Lower lobe of right lung (tissue), 2 donors: ENCODE measurements around the gene GCN1. TPM values are rescaled to one million over a fixed set of nuclear protein-coding genes. Genes with fewer than 3 reads are reported as not detected.

Experiments
- ATAC-seq, 2 donors: fragments of 200-7000 bp; cut with Tn5 transposase; one replicate each; pipeline ENCODE4 v1.9.1; 2020 to 2022; ENCODE audit warnings: mild to moderate bottlenecking in 2 of 2, moderate library complexity in 2 of 2
- DNase-seq: peaks from one replicate; pipeline ENCODE4 v3.0.0-alpha.2; 2020
- H3K27ac ChIP-seq: fragments of 200-600 bp; one replicate; pipeline ENCODE4 v1.8.0; 2022
- H3K27me3 ChIP-seq: fragments of 200-600 bp; one replicate; pipeline ENCODE4 v1.8.0; 2022; ENCODE audit warnings: low read depth
- H3K36me3 ChIP-seq: fragments of 200-600 bp; one replicate; pipeline ENCODE4 v1.8.0; 2022; ENCODE audit warnings: mild to moderate bottlenecking
- H3K4me1 ChIP-seq: fragments of 200-600 bp; one replicate; pipeline ENCODE4 v1.8.0; 2022
- H3K4me3 ChIP-seq: fragments of 200-600 bp; one replicate; pipeline ENCODE4 v1.8.0; 2022; ENCODE audit warnings: mild to moderate bottlenecking
- H3K9me3 ChIP-seq: fragments of 200-600 bp; one replicate; pipeline ENCODE4 v1.8.0; 2022
- intact Hi-C: fragments of 100-400 bp; cut with DNase I; formaldehyde crosslinking; loops from one replicate; pipeline ENCODE4 v1.11.0; 2022
- total RNA-seq: library from RNA; stranded (reverse); fragmentation: NEBNext Ultra II Directional; extraction: Animal tissue kit (Norgen Biotek cat#: 25700); gene quantifications from one replicate; pipeline ENCODE4 v1.2.1, GENCODE V29; 2021
- TF ChIP-seq, protein P1 (sequence below): fragments of 200-600 bp; IDR thresholded peaks from one replicate; pipeline ENCODE4 v1.8.0; 2022; ENCODE audit warnings: antibody characterized with exemption, mild to moderate bottlenecking
- donor health status: DM: no; HTN: yes; CAD: no; lungs with severe emphysema.

Gene GCN1
- total RNA-seq, 1 donor from 2014 or later: 73.6 TPM

DNA sequence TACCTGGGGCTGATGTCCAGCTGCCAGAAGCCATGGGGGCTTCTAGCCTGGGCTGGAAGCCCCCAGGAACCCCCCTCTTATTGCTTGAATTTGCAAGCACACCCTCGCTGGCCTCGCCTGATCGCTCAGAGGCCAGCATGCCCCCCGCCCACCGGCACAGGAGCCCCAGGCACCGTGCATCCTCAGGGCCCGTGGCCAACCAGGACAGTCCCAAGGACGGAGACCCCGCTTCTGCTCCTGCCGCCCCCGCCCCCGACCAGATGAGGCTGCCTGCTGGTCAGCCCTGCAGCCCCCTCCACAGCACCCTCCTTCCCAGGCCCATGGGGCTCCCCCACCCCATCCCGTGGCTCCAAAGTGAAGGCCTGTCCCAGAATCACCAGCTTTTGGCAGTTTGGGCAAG is 99.2 kb downstream of the GCN1 start:
- no peak for DNase-seq
- Histone ChIP-seq H3K4me1 (peaks cover 5% of the 10 kb centered on the region), H3K9me3 (no peaks in the 10 kb centered on the region), H3K27ac (no peak overlapping the region), H3K36me3 (peaks cover 77% of the 10 kb centered on the region), H3K27me3 (no peaks in the 10 kb centered on the region), H3K4me3 (no peak overlapping the region)
- intact Hi-C loops: no loop called here
- ATAC-seq: no peak
- TF ChIP-seq, protein P1, sequence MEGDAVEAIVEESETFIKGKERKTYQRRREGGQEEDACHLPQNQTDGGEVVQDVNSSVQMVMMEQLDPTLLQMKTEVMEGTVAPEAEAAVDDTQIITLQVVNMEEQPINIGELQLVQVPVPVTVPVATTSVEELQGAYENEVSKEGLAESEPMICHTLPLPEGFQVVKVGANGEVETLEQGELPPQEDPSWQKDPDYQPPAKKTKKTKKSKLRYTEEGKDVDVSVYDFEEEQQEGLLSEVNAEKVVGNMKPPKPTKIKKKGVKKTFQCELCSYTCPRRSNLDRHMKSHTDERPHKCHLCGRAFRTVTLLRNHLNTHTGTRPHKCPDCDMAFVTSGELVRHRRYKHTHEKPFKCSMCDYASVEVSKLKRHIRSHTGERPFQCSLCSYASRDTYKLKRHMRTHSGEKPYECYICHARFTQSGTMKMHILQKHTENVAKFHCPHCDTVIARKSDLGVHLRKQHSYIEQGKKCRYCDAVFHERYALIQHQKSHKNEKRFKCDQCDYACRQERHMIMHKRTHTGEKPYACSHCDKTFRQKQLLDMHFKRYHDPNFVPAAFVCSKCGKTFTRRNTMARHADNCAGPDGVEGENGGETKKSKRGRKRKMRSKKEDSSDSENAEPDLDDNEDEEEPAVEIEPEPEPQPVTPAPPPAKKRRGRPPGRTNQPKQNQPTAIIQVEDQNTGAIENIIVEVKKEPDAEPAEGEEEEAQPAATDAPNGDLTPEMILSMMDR: no peak

DNA sequence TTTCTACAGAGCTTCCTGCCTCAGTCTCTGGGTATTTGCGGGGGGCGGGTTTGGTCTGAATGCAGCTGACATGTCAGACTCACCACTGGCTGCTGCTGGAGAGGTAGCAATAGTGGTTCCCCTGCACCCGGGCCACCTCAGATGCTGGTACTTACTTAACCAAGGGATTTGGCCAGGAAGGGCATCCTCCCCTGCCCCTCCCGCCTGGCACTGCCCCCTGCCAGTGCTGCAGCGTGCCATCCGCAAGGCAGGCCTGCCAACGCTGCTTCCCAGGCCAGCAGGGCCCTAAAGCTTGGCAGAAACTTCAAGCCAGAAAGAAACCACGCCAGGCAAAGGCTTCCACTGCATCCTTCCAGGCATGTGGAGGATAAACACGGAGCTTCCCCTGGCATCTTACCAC is 100.0 kb downstream of the GCN1 start:
- H3K36me3 ChIP-seq: peaks cover 69% of the 10 kb centered on the region
- no peak for DNase-seq
- no peaks in the 10 kb centered on the region for H3K9me3 ChIP-seq
- ATAC-seq: no peak
- no peak overlapping the region for H3K27ac ChIP-seq
- no peaks in the 10 kb centered on the region for H3K27me3 ChIP-seq
- intact Hi-C loops: no loop called here
- no peak overlapping the region for H3K4me3 ChIP-seq
- TF ChIP-seq, protein P1: no peak
- H3K4me1 ChIP-seq: no peaks in the 10 kb centered on the region

GRCh38 chr12:120093592-120094355 is 100.7 kb downstream of the GCN1 start:
- no peak for DNase-seq
- Histone ChIP-seq H3K27ac (no peak overlapping the region), H3K27me3 (no peaks in the 10 kb centered on the region), H3K9me3 (no peaks in the 10 kb centered on the region), H3K36me3 (peaks cover 61% of the 10 kb centered on the region), H3K4me3 (no peak overlapping the region), H3K4me1 (no peaks in the 10 kb centered on the region)
- TF ChIP-seq, protein P1: no peak
- ATAC-seq: peak in 1 of 2 donors; percentile 13
- intact Hi-C loops: no loop called here

DNA sequence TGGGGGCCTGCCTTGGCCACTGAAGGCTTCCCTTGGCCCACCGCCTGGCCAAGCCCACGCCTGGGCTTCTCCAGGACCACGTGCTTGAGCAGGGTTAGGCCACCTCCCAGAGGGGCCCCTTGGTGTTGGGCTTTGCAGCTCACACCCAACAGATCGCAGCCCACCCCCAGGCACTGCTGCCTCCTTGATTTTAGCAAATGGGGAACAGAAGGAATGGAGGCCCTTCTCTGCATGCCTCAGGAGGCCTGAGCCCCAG is 101.3 kb downstream of the GCN1 start:
- Histone ChIP-seq H3K4me3 (no peak overlapping the region), H3K4me1 (no peaks in the 10 kb centered on the region), H3K27ac (no peak overlapping the region), H3K36me3 (peaks cover 56% of the 10 kb centered on the region), H3K27me3 (no peaks in the 10 kb centered on the region), H3K9me3 (no peaks in the 10 kb centered on the region)
- ATAC-seq (peak in 1 of 2 donors; percentile 10), DNase-seq (no peak)
- intact Hi-C loops: no loop called here
- TF ChIP-seq, protein P1: no peak

DNA sequence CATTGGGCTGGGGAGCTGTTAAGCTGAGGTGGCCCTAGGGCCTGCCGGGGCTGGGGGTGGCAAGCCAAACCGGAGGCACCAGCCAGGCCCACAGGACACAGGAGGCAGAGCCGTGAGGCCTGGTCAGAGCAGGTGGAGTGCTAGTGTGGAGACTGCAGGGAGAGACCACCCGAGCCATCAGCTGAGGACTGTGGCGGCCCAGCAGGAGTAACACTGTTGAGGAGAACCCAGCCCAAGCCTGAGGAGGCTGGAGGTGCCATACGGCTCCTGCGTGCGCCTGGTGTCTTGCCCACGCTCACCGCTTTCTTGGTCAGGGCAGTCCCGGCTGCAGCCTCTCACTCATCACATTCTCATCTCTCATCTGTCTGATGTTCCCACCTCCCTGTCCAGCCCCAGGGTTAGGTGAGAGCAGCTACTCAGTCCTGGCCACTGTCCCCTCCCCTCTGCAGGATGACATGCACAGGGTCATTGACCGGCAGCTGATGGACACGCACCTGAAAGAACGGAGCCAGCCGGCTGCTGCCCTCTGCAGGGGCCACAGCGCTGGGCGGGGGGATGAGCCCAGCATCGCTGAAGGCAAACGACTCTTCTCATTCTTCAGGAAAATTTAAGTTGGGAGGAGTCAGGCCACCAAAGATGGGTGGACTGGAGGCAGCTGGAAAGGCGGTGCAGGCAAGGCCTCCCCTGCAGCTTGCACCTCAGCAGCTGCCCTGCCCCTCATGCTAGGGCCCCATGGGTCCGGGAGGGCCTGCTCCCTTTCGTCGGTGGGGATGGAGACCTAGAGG is 101.8 kb downstream of the GCN1 start:
- intact Hi-C loops: no loop called here
- Histone ChIP-seq H3K27me3 (no peaks in the 10 kb centered on the region), H3K27ac (no peak overlapping the region), H3K4me1 (peaks cover 3% of the 10 kb centered on the region), H3K36me3 (peaks cover 51% of the 10 kb centered on the region), H3K4me3 (no peak overlapping the region), H3K9me3 (no peaks in the 10 kb centered on the region)
- DNase-seq: no peak
- peak in 1 of 2 donors; percentile 2 for ATAC-seq
- TF ChIP-seq, protein P1: no peak
